Suprapubic skin (tissue), 4 donors: ENCODE results near the gene SORCS2. TPM values are rescaled to one million over a fixed set of nuclear protein-coding genes. Genes with fewer than 3 reads are reported as not detected.

ENCODE experiments used
- DNase-seq, 2 donors: peaks; one replicate each; pipeline ENCODE4 v3.0.0-alpha.2; 2019; ENCODE audit warnings: low spot score in 2 of 2
- H3K27ac ChIP-seq: fragments of 200-600 bp; sonication (generic); one replicate; pipeline ENCODE4 v1.5.1; 2019
- H3K27me3 ChIP-seq: fragments of 200-600 bp; sonication (generic); one replicate; pipeline ENCODE4 v1.5.1; 2019
- H3K36me3 ChIP-seq: fragments of 200-600 bp; sonication (generic); one replicate; pipeline ENCODE4 v1.5.1; 2019
- H3K4me1 ChIP-seq: fragments of 200-600 bp; sonication (generic); one replicate; pipeline ENCODE4 v1.5.1; 2019
- H3K4me3 ChIP-seq: fragments of 200-600 bp; sonication (generic); one replicate; pipeline ENCODE4 v1.5.1; 2019; ENCODE audit warnings: mild to moderate bottlenecking
- H3K9me3 ChIP-seq: fragments of 200-600 bp; sonication (generic); one replicate; pipeline ENCODE4 v1.5.1; 2019
- EP300 ChIP-seq: sonication (generic); formaldehyde crosslinking; IDR thresholded peaks from one replicate; pipeline ENCODE4 v1.6.1; 2017; ENCODE audit warnings: antibody characterized with exemption
- POLR2A ChIP-seq, 2 donors: fragments of 450-650 bp; IDR thresholded peaks; one replicate each; pipeline ENCODE4 v1.6.1; 2017; ENCODE audit warnings: antibody characterized with exemption in 2 of 2, mild to moderate bottlenecking in 2 of 2, moderate library complexity in 2 of 2
- POLR2AphosphoS5 ChIP-seq, 3 donors: sonication (generic); formaldehyde crosslinking; IDR thresholded peaks; one replicate each; pipeline ENCODE4 v1.6.1; 2017; ENCODE audit warnings: antibody characterized with exemption in 3 of 3
- WGBS: methylation state at CpG from one replicate; pipeline ENCODE4 v1.1.5; 2018; 5-methylcytosine and 5-hydroxymethylcytosine counted together
- total RNA-seq, 4 donors: library from RNA; depleted of rRNA; stranded (reverse); fragments of >200 nt; gene quantifications; one replicate each; pipeline ENCODE4 v1.1.0, GENCODE V29; 2016
- TF ChIP-seq, protein P1 (sequence below), 2 donors: fragments of 200-600 bp in 1 of 2; fragments of 450-650 bp in 1 of 2; sonication (generic) in 1 of 2; IDR thresholded peaks; one replicate each; pipeline ENCODE4 v1.5.1; 2016 to 2019; ENCODE audit warnings: antibody characterized with exemption in 2 of 2, mild to moderate bottlenecking in 1 of 2, moderate library complexity in 1 of 2

Gene SORCS2
- total RNA-seq, 4 donors from 2014 or later = 0.94 to 4.6 (median 1.3) TPM

DNA sequence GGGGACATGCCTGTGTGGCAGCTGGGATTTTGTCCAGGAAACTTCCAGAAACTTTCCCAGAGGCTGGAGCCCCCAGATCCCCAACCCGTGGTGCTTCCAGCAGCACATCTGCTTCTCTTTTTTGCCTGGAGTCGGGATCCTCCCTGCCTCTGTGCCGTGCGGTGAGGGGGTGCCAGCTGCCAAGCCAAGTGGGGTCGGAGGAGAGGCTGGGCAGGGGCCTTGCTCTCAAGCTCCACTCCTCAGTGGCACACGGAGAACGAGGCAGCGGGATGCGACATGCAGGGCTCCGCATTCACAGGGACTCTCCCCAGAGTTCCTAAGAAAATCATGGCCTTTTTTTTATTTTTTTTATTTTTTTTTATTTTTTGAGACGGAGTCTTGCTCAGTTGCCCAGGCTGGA lies 121.7 kb downstream of the SORCS2 start:
- H3K27ac ChIP-seq = no peak overlapping the region
- H3K36me3 ChIP-seq = no peaks in the 10 kb centered on the region
- H3K4me3 ChIP-seq = no peak overlapping the region
- H3K9me3 ChIP-seq = peaks cover 2% of the 10 kb centered on the region
- no peaks in the 10 kb centered on the region for H3K4me1 ChIP-seq
- TF ChIP-seq EP300 (no peak), POLR2A (IDR thresholded peaks at IDR 0.05) (no peak), POLR2AphosphoS5 (IDR thresholded peaks at IDR 0.05) (no peak)
- TF ChIP-seq, protein P1, sequence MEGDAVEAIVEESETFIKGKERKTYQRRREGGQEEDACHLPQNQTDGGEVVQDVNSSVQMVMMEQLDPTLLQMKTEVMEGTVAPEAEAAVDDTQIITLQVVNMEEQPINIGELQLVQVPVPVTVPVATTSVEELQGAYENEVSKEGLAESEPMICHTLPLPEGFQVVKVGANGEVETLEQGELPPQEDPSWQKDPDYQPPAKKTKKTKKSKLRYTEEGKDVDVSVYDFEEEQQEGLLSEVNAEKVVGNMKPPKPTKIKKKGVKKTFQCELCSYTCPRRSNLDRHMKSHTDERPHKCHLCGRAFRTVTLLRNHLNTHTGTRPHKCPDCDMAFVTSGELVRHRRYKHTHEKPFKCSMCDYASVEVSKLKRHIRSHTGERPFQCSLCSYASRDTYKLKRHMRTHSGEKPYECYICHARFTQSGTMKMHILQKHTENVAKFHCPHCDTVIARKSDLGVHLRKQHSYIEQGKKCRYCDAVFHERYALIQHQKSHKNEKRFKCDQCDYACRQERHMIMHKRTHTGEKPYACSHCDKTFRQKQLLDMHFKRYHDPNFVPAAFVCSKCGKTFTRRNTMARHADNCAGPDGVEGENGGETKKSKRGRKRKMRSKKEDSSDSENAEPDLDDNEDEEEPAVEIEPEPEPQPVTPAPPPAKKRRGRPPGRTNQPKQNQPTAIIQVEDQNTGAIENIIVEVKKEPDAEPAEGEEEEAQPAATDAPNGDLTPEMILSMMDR (IDR thresholded peaks at IDR 0.05) = no peak
- DNase-seq = no peak
- 76% methylated on average over 11 of the region's 11 CpGs for WGBS
- H3K27me3 ChIP-seq = peaks cover 10% of the 10 kb centered on the region

DNA sequence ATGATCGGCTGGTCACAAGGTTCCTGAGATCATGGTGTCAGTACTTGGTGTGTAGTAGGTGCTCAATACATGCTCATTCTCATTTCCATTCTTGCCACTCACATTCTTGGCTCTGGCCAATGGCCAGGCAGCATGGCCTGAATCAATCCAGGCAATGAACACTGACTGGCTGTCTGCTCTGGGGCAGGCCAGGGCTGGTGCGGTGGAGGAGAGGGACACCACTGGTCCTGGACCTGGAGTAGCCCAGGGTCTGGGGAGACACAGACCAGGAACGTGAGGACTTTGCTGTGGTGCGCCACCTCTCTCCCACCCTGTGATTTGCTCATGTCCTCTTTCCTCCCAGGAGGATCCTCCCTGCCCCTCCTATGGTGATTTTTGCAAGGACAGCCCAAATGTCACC lies 122.9 kb downstream of the SORCS2 start:
- TF ChIP-seq POLR2AphosphoS5 (IDR thresholded peaks at IDR 0.05) (no peak), POLR2A (IDR thresholded peaks at IDR 0.05) (no peak), EP300 (no peak)
- TF ChIP-seq, protein P1 (IDR thresholded peaks at IDR 0.05) = no peak
- no peak for DNase-seq
- H3K36me3 ChIP-seq = no peaks in the 10 kb centered on the region
- H3K4me1 ChIP-seq = no peaks in the 10 kb centered on the region
- H3K9me3 ChIP-seq = peaks cover 4% of the 10 kb centered on the region
- no peak overlapping the region for H3K27ac ChIP-seq
- WGBS = 88% methylated on average over 4 of the region's 4 CpGs
- no peaks in the 10 kb centered on the region for H3K27me3 ChIP-seq
- H3K4me3 ChIP-seq = no peak overlapping the region

DNA sequence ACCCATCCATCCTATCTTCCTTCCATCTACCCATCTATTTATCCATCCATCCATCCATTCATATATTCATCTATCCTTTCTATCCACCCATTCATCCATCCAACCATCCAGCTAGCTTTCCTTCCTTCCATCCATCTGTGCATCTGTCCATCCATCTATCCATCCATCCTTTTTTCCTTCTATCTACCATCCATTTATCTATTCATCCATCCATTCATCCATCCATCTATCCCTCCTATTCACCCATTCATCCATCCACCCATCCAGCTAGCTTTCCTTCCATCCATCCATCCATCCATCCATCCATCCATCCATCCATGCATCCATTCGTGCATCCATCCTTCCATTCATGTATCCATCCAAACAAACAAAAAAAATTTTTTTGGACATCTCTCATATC lies 123.6 kb downstream of the SORCS2 start:
- TF ChIP-seq EP300 (no peak), POLR2A (IDR thresholded peaks at IDR 0.05) (no peak), POLR2AphosphoS5 (IDR thresholded peaks at IDR 0.05) (no peak)
- TF ChIP-seq, protein P1 (IDR thresholded peaks at IDR 0.05) = no peak
- Histone ChIP-seq H3K4me3 (no peak overlapping the region), H3K9me3 (peaks cover 4% of the 10 kb centered on the region), H3K27me3 (no peaks in the 10 kb centered on the region), H3K4me1 (no peaks in the 10 kb centered on the region), H3K27ac (no peak overlapping the region), H3K36me3 (no peaks in the 10 kb centered on the region)
- no peak for DNase-seq
- WGBS = 94% methylated on average over 1 of the region's 1 CpG

DNA sequence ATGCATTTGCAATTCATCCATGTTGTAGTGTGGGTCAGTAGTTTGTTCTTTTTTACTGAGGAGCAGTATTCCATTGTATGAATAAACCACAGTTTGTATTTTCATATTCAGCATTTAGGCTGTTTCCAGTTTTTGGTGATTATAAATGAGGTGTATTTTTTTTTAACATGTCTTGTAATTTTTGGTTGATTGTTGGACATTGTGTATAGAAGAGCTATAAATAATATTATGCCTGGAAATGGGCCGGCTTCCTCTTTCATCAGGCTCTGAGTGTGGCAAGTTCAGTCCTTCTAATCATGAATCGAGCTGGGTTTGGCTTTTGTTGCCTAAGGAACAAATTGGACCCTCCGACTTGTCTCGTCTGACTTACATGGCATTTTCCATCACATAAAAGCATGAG lies 126.7 kb downstream of the SORCS2 start:
- Histone ChIP-seq H3K9me3 (peaks cover 4% of the 10 kb centered on the region), H3K4me1 (no peaks in the 10 kb centered on the region), H3K27me3 (peaks cover 3% of the 10 kb centered on the region), H3K4me3 (no peak overlapping the region), H3K36me3 (no peaks in the 10 kb centered on the region), H3K27ac (no peak overlapping the region)
- TF ChIP-seq EP300 = no peak
- no peak for TF ChIP-seq POLR2AphosphoS5 (IDR thresholded peaks at IDR 0.05)
- TF ChIP-seq POLR2A (IDR thresholded peaks at IDR 0.05) = no peak
- TF ChIP-seq, protein P1 (IDR thresholded peaks at IDR 0.05) = no peak
- no peak for DNase-seq
- 74% methylated on average over 4 of the region's 4 CpGs for WGBS

DNA sequence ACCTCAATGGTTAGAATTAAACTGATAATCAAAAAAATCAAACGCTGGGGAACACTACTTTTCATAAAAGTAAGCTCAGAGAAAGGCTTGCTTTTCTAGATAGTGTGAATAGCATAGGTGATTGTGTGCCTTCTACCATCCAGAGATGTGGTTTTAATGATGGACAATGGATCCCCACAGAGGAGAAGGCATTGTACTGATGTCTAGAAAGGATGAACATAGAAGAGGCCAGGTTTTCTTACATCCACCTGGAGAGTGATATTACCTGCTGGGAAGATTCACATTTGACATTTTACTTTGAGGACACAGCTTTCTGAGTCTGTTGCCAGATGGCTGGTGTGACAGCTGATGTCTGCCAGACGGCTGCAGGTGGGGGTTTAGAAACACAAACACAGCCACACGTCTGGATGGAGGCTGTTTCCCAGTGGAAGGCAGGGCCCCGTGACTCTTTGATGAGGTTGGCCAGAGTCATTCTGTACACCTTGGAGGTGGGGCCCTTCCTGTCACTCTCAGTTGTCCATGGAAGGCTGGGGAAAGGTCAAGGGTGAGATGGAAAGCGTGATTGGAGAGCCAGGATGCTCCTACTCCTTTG lies 128.0 kb downstream of the SORCS2 start:
- no peak for DNase-seq
- H3K9me3 ChIP-seq = peaks cover 4% of the 10 kb centered on the region
- H3K4me1 ChIP-seq = no peaks in the 10 kb centered on the region
- H3K36me3 ChIP-seq = no peaks in the 10 kb centered on the region
- TF ChIP-seq POLR2AphosphoS5 (IDR thresholded peaks at IDR 0.05) (no peak), EP300 (no peak), POLR2A (IDR thresholded peaks at IDR 0.05) (no peak)
- TF ChIP-seq, protein P1 (IDR thresholded peaks at IDR 0.05) = no peak
- peaks cover 3% of the 10 kb centered on the region for H3K27me3 ChIP-seq
- H3K27ac ChIP-seq = no peak overlapping the region
- H3K4me3 ChIP-seq = no peak overlapping the region
- 58% methylated on average over 5 of the region's 5 CpGs for WGBS
